ENCODE measurements around the gene TPRN.
A peak's percentile ranks its signal among the peaks of the same experiment; 100 is the strongest.

Gene TPRN

GRCh38 chr9:137171149-137171900, 29.2 kb downstream of the TPRN start:
- Histone ChIP-seq H3K27me3 (ENCODE audit: low read length) (no peaks in the 10 kb centered on the region), H3K9ac (ENCODE audit: low read length) (no peak overlapping the region), H3K4me3 (ENCODE audit: insufficient read depth, low read length, poor library complexity, severe bottlenecking) (no peak overlapping the region), H3K9me3 (ENCODE audit: insufficient read depth, low read length) (no peaks in the 10 kb centered on the region), H3K36me3 (ENCODE audit: low read length) (no peaks in the 10 kb centered on the region), H3K79me2 (ENCODE audit: insufficient read depth, low read length) (no peaks in the 10 kb centered on the region), H3K9me2 (replicated peaks; ENCODE audit: insufficient read depth, low read length) (no peaks in the 10 kb centered on the region), H4K20me1 (ENCODE audit: low read depth, low read length) (no peaks in the 10 kb centered on the region), H2AFZ (ENCODE audit: low read depth, low read length, severe bottlenecking) (no peak overlapping the region), H3K4me2 (ENCODE audit: low read depth, low read length, poor library complexity, severe bottlenecking) (no peak overlapping the region), H3K27ac (ENCODE audit: low read depth, low read length) (no peak overlapping the region), H3F3A (ENCODE audit: insufficient read depth) (no peaks in the 10 kb centered on the region)
- TF ChIP-seq, protein P1, sequence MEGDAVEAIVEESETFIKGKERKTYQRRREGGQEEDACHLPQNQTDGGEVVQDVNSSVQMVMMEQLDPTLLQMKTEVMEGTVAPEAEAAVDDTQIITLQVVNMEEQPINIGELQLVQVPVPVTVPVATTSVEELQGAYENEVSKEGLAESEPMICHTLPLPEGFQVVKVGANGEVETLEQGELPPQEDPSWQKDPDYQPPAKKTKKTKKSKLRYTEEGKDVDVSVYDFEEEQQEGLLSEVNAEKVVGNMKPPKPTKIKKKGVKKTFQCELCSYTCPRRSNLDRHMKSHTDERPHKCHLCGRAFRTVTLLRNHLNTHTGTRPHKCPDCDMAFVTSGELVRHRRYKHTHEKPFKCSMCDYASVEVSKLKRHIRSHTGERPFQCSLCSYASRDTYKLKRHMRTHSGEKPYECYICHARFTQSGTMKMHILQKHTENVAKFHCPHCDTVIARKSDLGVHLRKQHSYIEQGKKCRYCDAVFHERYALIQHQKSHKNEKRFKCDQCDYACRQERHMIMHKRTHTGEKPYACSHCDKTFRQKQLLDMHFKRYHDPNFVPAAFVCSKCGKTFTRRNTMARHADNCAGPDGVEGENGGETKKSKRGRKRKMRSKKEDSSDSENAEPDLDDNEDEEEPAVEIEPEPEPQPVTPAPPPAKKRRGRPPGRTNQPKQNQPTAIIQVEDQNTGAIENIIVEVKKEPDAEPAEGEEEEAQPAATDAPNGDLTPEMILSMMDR (IDR thresholded peaks at IDR 0.05; ENCODE audit: insufficient read depth, low read length, poor library complexity, severe bottlenecking): no peak
- no peak for TF ChIP-seq EZH2phosphoT487 (conservative IDR thresholded peaks at IDR 0.05; ENCODE audit: low read length)

DNA sequence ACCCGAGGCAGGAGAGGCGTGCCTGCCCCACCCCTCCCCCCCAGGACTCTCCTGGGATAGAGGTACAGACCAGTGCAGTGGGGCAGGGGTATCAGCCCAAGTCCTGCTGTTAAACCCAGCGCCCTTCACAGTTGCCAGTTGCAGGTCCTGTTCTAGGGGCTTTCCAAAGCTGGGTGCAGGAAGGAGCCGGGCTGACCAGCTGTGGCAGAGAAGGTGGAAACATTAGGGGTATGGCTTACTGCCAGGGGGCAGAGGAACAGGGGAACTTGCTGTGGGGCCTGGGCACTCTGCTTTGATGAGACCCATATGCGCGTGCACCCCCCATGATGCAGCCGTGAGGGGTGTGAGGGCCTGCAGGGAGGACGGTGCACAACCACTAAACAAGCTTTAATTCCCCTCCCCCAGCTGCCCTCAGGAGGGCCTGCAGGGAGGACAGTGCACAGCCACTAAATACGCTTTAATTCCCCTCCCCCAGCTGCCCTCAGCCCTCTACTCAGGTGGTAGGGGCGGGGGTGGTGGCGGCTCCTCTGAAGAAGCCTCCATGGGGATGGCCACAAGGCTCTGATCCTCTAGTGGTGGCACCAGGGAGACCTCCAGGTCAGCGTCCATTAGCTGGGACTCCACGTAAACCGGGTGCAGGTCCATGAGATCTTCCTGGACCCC, 29.9 kb downstream of the TPRN start:
- no peaks in the 10 kb centered on the region for H3K9me2 ChIP-seq (replicated peaks; ENCODE audit: insufficient read depth, low read length)
- no peak overlapping the region for H3K27ac ChIP-seq (ENCODE audit: low read depth, low read length)
- H3K36me3 ChIP-seq (ENCODE audit: low read length): no peaks in the 10 kb centered on the region
- no peak overlapping the region for H2AFZ ChIP-seq (ENCODE audit: low read depth, low read length, severe bottlenecking)
- no peak overlapping the region for H3K4me2 ChIP-seq (ENCODE audit: low read depth, low read length, poor library complexity, severe bottlenecking)
- no peaks in the 10 kb centered on the region for H3K27me3 ChIP-seq (ENCODE audit: low read length)
- no peak overlapping the region for H3K9ac ChIP-seq (ENCODE audit: low read length)
- H3K9me3 ChIP-seq (ENCODE audit: insufficient read depth, low read length): no peaks in the 10 kb centered on the region
- H3F3A ChIP-seq (ENCODE audit: insufficient read depth): no peaks in the 10 kb centered on the region
- no peaks in the 10 kb centered on the region for H3K79me2 ChIP-seq (ENCODE audit: insufficient read depth, low read length)
- no peaks in the 10 kb centered on the region for H4K20me1 ChIP-seq (ENCODE audit: low read depth, low read length)
- TF ChIP-seq EZH2phosphoT487 (conservative IDR thresholded peaks at IDR 0.05; ENCODE audit: low read length): no peak
- TF ChIP-seq, protein P1 (IDR thresholded peaks at IDR 0.05; ENCODE audit: insufficient read depth, low read length, poor library complexity, severe bottlenecking): no peak
- no peak overlapping the region for H3K4me3 ChIP-seq (ENCODE audit: insufficient read depth, low read length, poor library complexity, severe bottlenecking)

- H3K4me2 ChIP-seq (ENCODE audit: low read depth, low read length, poor library complexity, severe bottlenecking): peak within 1 kb of the TSS; percentile 56
- no peak within 1 kb of the TSS for H2AFZ ChIP-seq (ENCODE audit: low read depth, low read length, severe bottlenecking)
- no peaks in the 10 kb centered on the region for H3K36me3 ChIP-seq (ENCODE audit: low read length)
- H3K9ac ChIP-seq (ENCODE audit: low read length): peak within 1 kb of the TSS; percentile 15; the same call in 1 of the 2 replicates
- TF ChIP-seq EZH2phosphoT487 (conservative IDR thresholded peaks at IDR 0.05; ENCODE audit: low read length): no peak
- TF ChIP-seq, protein P1 (IDR thresholded peaks at IDR 0.05; ENCODE audit: insufficient read depth, low read length, poor library complexity, severe bottlenecking): no peak
- peak within 1 kb of the TSS; percentile 16 for H3K4me3 ChIP-seq (ENCODE audit: insufficient read depth, low read length, poor library complexity, severe bottlenecking)
- no peaks in the 10 kb centered on the region for H3F3A ChIP-seq (ENCODE audit: insufficient read depth)
- no peaks in the 10 kb centered on the region for H3K27me3 ChIP-seq (ENCODE audit: low read length)
- H4K20me1 ChIP-seq (ENCODE audit: low read depth, low read length): no peaks in the 10 kb centered on the region
- H3K27ac ChIP-seq (ENCODE audit: low read depth, low read length): no peak within 1 kb of the TSS
- no peaks in the 10 kb centered on the region for H3K79me2 ChIP-seq (ENCODE audit: insufficient read depth, low read length)
- H3K9me3 ChIP-seq (ENCODE audit: insufficient read depth, low read length): no peaks in the 10 kb centered on the region
- no peaks in the 10 kb centered on the region for H3K9me2 ChIP-seq (replicated peaks; ENCODE audit: insufficient read depth, low read length)
These were observed 30.6 kb downstream of the TPRN start, which contains the start of gene LRRC26 for GRCh38 chr9:137169896-137170358. TSS of gene LRRC26 (minus strand) at chr9:137170051. CDS start at chr9:137169943, 108 bp downstream.
